NCI-H1105 treated with DMSO at 0.1 percent for 48 hours (cell line): ENCODE measurements around the gene PSG3.
"Not testable (repeated sequence)": the region's sequence is repeated elsewhere in the genome, so short reads cannot be mapped to it uniquely, and the experiment has no call there.

ENCODE experiments used
- DNase-seq: peaks from one replicate; lab custom pipeline; 2025; lab: John Stamatoyannopoulos, UW

PSG3 gene

GRCh38 chr19:42695811-42696503 is 44.3 kb downstream of the PSG3 start:
- DNase-seq: no peak

DNA sequence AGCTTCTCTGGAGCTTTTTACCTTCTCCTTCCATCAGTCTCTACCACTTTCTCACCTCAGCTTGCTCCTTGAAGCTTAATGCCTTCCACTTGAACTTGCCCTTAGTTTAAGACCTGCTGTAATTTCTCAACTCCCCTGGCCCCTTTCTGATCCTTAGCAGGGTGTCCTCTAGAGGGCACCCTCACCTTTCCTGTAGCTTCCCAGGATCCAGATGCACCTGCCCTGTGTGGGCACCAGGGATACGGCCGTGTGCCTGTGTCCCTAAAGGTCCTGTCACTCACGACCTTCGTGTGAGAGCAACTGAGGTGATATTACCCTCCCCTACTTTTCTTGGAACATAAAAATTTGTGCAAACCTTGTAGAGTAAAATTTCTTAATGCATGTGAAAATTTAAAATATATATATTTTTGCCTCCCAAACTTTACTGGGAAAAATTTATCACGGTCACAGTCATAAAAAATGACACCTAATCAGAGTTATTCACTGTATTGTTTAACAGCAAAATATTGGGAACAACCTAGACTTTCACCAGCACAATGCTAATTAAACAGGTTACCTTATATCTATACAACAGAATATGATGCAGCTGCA is 46.4 kb downstream of the PSG3 start:
- DNase-seq: no peak

DNA sequence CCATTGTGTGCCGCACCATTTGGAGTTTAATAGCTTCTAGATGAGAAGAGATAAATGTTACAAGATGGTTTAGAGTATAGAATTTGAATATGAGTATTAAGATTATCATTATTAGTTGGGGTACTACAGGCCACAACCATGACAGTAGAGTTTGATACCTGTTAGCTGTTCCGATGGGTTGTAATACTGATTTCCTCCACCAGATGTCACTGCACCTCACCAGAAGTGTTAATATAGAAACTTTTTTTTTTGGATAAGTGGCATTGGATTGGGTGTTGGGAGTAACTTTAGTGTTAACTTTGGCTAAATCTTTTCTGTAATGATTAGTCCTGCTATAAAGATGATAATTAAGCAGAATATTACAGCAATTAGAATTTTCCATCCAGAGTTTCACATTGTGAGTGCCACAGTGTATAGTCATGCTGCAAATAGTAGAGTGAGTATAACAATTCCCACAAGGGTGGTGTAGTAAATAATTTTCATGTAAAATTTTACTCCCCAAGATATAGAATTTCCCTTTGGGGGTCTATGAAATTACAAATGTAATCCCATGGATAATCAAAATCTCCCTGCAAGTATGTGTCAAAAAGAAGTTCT is 56.3 kb downstream of the PSG3 start:
- DNase-seq: no peak

DNA sequence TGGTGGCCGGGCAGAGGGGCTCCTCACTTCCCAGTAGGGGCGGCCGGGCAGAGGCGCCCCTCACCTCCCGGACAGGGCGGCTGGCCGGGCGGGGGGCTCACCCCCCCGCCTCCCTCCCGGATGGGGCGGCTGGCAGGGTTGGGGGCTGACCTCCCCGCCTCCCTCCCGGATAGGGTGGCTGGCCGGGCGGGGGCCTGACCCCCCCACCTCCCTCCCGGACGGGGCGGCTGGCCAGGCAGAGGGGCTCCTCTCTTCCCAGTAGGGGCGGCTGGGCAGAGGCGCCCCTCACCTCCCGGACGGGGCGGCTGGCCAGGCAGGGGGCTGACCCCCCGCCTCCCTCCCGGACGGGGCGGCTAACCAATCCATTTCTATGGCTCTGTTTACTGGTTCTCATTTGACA is 64.0 kb downstream of the PSG3 start:
- not testable (repeated sequence) for DNase-seq

GRCh38 chr19:42674549-42674948 is 65.7 kb downstream of the PSG3 start:
- DNase-seq: not testable (repeated sequence)
